Adrenal gland (tissue), 5 donors: ENCODE results near the gene ANO7.

Experiments
- POLR2A ChIP-seq, 2 donors: fragments of 450-650 bp; IDR thresholded peaks; one replicate each; pipeline ENCODE4 v1.6.1; 2017; ENCODE audit warnings: antibody characterized with exemption in 2 of 2, mild to moderate bottlenecking in 2 of 2, moderate library complexity in 1 of 2
- TF ChIP-seq, protein P1 (sequence below), 6 experiments: fragments of 450-650 bp in 4 of 6; fragments of 200-600 bp in 2 of 6; sonication (generic) in 1 of 6; IDR thresholded peaks; 1 replicate in 5 of 6; 2 replicates in 1 of 6; pipeline versions ENCODE4 v1.5.1 to v1.8.0; 2016 to 2021; ENCODE audit warnings: antibody characterized with exemption in 6 of 6, mild to moderate bottlenecking in 2 of 6, moderate library complexity in 1 of 6
- donor health status: DM: no; HTN: no; CAD: no.

DNA sequence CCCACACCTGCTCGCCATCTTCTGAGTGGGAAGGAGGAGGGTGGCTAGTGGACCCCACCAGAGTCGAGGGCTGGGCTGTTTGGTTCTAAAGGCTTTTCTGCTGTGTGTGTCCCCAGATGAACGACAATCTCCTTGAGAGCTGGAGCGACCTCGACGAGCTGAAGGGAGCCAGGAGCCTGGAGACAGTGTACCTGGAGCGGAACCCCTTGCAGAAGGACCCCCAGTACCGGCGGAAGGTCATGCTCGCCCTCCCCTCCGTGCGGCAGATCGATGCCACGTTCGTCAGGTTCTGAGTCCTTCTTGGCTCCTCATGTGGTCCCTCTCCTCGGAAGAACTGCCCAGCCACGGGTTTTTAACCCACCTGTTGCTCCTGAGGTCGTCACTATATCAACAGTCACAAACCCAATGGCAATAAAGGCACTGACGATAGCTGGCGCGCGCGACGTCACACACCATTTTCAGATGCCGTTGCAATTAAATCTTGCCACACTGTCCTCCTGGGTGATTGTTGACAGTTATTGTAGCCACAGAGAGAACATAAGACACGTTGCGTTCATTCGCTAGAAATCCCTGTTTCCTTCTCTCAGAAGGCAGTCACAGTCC, 5.8 kb upstream of the ANO7 start:
- TF ChIP-seq POLR2A (IDR thresholded peaks at IDR 0.05): no peak
- TF ChIP-seq, protein P1, sequence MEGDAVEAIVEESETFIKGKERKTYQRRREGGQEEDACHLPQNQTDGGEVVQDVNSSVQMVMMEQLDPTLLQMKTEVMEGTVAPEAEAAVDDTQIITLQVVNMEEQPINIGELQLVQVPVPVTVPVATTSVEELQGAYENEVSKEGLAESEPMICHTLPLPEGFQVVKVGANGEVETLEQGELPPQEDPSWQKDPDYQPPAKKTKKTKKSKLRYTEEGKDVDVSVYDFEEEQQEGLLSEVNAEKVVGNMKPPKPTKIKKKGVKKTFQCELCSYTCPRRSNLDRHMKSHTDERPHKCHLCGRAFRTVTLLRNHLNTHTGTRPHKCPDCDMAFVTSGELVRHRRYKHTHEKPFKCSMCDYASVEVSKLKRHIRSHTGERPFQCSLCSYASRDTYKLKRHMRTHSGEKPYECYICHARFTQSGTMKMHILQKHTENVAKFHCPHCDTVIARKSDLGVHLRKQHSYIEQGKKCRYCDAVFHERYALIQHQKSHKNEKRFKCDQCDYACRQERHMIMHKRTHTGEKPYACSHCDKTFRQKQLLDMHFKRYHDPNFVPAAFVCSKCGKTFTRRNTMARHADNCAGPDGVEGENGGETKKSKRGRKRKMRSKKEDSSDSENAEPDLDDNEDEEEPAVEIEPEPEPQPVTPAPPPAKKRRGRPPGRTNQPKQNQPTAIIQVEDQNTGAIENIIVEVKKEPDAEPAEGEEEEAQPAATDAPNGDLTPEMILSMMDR (IDR thresholded peaks at IDR 0.05): no peak
